Erythroblast (primary cell): ENCODE measurements around the gene PPHLN1.
"Not testable (repeated sequence)": the region's sequence is repeated elsewhere in the genome, so short reads cannot be mapped to it uniquely, and the experiment has no call there.

Experiments used
- GATA1 ChIP-seq: IDR thresholded peaks from 2 replicates; pipeline ENCODE4 v1.6.1; 2011; ENCODE audit warnings: low read depth, mild to moderate bottlenecking, control low read depth, low read length, moderate library complexity
- POLR2A ChIP-seq: IDR thresholded peaks from 2 replicates; pipeline ENCODE4 v1.6.1; 2011; ENCODE audit warnings: mild to moderate bottlenecking, low read length

DNA sequence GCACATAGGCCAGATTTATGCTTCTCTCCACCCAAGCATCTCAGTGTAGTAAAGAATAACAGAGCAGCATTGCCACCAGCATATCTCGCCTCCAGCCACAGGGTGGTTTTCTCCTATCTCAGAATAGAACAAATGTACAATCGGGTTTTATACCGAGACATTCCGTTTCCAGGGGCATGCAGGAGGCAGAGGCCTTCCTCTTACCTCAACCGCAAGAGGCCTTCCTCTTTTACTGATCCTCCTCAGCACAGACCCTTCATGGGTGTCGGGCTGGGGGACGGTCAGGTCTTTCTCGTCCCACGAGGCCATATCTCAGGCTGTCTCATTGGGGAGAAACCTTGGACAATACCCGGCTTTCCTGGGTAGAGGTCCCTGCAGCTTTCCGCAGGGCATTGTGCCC, 4.1 kb downstream of the PPHLN1 start:
- TF ChIP-seq POLR2A, GATA1: not testable (repeated sequence)
